ENCODE results near the gene RIN3.

RIN3 gene

GRCh38 chr14:92603309-92604242 lies 90.0 kb downstream of the RIN3 start:
- ChIA-PET CTCF (no interaction called here), POLR2A (no interaction called here)
- DNase-seq (ENCODE audit: extremely low spot score) = no peak
- TF ChIP-seq ZNF384 (IDR thresholded peaks at IDR 0.05) = no peak

- DNase-seq (ENCODE audit: extremely low spot score) = no peak
- ChIA-PET CTCF (no interaction called here), POLR2A (no interaction called here)
- TF ChIP-seq ARNT (IDR thresholded peaks at IDR 0.05) = no peak
- TF ChIP-seq HDGF (IDR thresholded peaks at IDR 0.05; ENCODE audit: borderline replicate concordance) = no peak
- TF ChIP-seq ELF4 (IDR thresholded peaks at IDR 0.05) = no peak
- TF ChIP-seq SP1 (IDR thresholded peaks at IDR 0.05) = no peak
- TF ChIP-seq L3MBTL2 (conservative IDR thresholded peaks at IDR 0.05) = no peak
- no peak for TF ChIP-seq SUZ12 (IDR thresholded peaks at IDR 0.05)
- no peak for TF ChIP-seq CTBP1 (IDR thresholded peaks at IDR 0.05; ENCODE audit: borderline replicate concordance)
- TF ChIP-seq FOXM1 (IDR thresholded peaks at IDR 0.05; ENCODE audit: borderline replicate concordance) = no peak
- TF ChIP-seq LEF1 (IDR thresholded peaks at IDR 0.05; ENCODE audit: borderline replicate concordance) = no peak
Measured at GRCh38 chr14:92605274-92605940, 91.8 kb downstream of the RIN3 start.

GRCh38 chr14:92607251-92607650 lies 93.7 kb downstream of the RIN3 start:
- TF ChIP-seq BHLHE40 (IDR thresholded peaks at IDR 0.05; ENCODE audit: borderline replicate concordance) = no peak
- no peak for DNase-seq (ENCODE audit: extremely low spot score)
- ChIA-PET POLR2A (no interaction called here), CTCF (no interaction called here)

GRCh38 chr14:92607702-92608429 lies 94.3 kb downstream of the RIN3 start:
- DNase-seq (ENCODE audit: extremely low spot score) = no peak
- CTCF ChIA-PET = no interaction called here
- no peak for TF ChIP-seq FOXA1 (IDR thresholded peaks at IDR 0.05)
- TF ChIP-seq BHLHE40 (IDR thresholded peaks at IDR 0.05; ENCODE audit: borderline replicate concordance) = no peak
- no peak for TF ChIP-seq SUZ12 (IDR thresholded peaks at IDR 0.05)
- TF ChIP-seq TARDBP (IDR thresholded peaks at IDR 0.05) = no peak
- POLR2A ChIA-PET = no interaction called here

- TF ChIP-seq ARNT (IDR thresholded peaks at IDR 0.05) = no peak
- no peak for TF ChIP-seq FOXM1 (IDR thresholded peaks at IDR 0.05; ENCODE audit: borderline replicate concordance)
- TF ChIP-seq HDGF (IDR thresholded peaks at IDR 0.05; ENCODE audit: borderline replicate concordance) = no peak
- no peak for TF ChIP-seq SUZ12 (IDR thresholded peaks at IDR 0.05)
- TF ChIP-seq ZNF384 (IDR thresholded peaks at IDR 0.05) = no peak
- no peak for TF ChIP-seq NFRKB (IDR thresholded peaks at IDR 0.05)
- TF ChIP-seq BHLHE40 (IDR thresholded peaks at IDR 0.05; ENCODE audit: borderline replicate concordance) = no peak
- no peak for TF ChIP-seq CTBP1 (IDR thresholded peaks at IDR 0.05; ENCODE audit: borderline replicate concordance)
- TF ChIP-seq LEF1 (IDR thresholded peaks at IDR 0.05; ENCODE audit: borderline replicate concordance) = no peak
- TF ChIP-seq SP1 (IDR thresholded peaks at IDR 0.05) = no peak
- TF ChIP-seq L3MBTL2 (conservative IDR thresholded peaks at IDR 0.05) = no peak
- no peak for TF ChIP-seq PKNOX1 (IDR thresholded peaks at IDR 0.05)
- no peak for TF ChIP-seq FOXK2 (IDR thresholded peaks at IDR 0.05)
- no peak for TF ChIP-seq ELF4 (IDR thresholded peaks at IDR 0.05)
- TF ChIP-seq TARDBP (IDR thresholded peaks at IDR 0.05) = no peak
- no peak for TF ChIP-seq FOXA1 (IDR thresholded peaks at IDR 0.05)
- DNase-seq (ENCODE audit: extremely low spot score) = no peak
- ChIA-PET POLR2A (no interaction called here), CTCF (no interaction called here)
Measured at GRCh38 chr14:92609955-92610354, 96.4 kb downstream of the RIN3 start.

GRCh38 chr14:92610849-92611271 lies 97.3 kb downstream of the RIN3 start:
- no peak for TF ChIP-seq CTBP1 (IDR thresholded peaks at IDR 0.05; ENCODE audit: borderline replicate concordance)
- TF ChIP-seq FOXK2 (IDR thresholded peaks at IDR 0.05) = no peak
- TF ChIP-seq SP1 (IDR thresholded peaks at IDR 0.05) = no peak
- TF ChIP-seq ARNT (IDR thresholded peaks at IDR 0.05) = no peak
- no peak for TF ChIP-seq PKNOX1 (IDR thresholded peaks at IDR 0.05)
- TF ChIP-seq LEF1 (IDR thresholded peaks at IDR 0.05; ENCODE audit: borderline replicate concordance) = no peak
- no peak for TF ChIP-seq ZNF384 (IDR thresholded peaks at IDR 0.05)
- no peak for TF ChIP-seq ELF4 (IDR thresholded peaks at IDR 0.05)
- no peak for TF ChIP-seq BHLHE40 (IDR thresholded peaks at IDR 0.05; ENCODE audit: borderline replicate concordance)
- no peak for TF ChIP-seq HDGF (IDR thresholded peaks at IDR 0.05; ENCODE audit: borderline replicate concordance)
- no peak for TF ChIP-seq SUZ12 (IDR thresholded peaks at IDR 0.05)
- TF ChIP-seq FOXA1 (IDR thresholded peaks at IDR 0.05) = no peak
- TF ChIP-seq L3MBTL2 (conservative IDR thresholded peaks at IDR 0.05) = no peak
- TF ChIP-seq NFRKB (IDR thresholded peaks at IDR 0.05) = no peak
- no peak for TF ChIP-seq FOXM1 (IDR thresholded peaks at IDR 0.05; ENCODE audit: borderline replicate concordance)
- no peak for TF ChIP-seq TARDBP (IDR thresholded peaks at IDR 0.05)
- POLR2A ChIA-PET = no interaction called here
- CTCF ChIA-PET = no interaction called here
- DNase-seq (ENCODE audit: extremely low spot score) = no peak
